HG03025 (cell line): ENCODE data around the gene ITIH2.
"Not testable (repeated sequence)": the region's sequence is repeated elsewhere in the genome, so short reads cannot be mapped to it uniquely, and the experiment has no call there.

ENCODE experiments used
- ATAC-seq: cut with Tn5 transposase; IDR thresholded peaks from one replicate; pipeline ENCODE4 v1.9.1; 2021; ENCODE audit warnings: mild to moderate bottlenecking, moderate library complexity; ENCODE audit not compliant: unreplicated experiment, low FRiP score

The ITIH2 gene

DNA sequence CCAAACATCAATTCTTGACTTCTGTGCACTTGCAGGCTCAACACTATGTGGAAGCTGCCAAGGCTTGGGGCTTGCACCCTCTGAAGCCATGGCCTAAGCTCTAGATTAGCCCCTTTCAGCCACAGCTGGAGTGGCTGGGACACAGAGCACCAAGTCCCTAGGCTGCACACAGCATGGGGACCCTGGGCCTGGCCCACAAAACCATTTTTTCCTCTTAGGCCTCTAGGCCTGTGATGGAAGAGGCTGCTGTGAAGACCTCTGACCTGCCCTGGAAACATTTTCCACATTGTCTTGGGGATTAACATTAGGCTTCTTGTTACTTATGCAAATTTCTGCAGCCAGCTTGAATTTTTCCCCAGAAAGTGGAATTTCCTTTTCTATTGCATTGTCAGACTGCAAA is 10.7 kb upstream of the ITIH2 start:
- ATAC-seq = not testable (repeated sequence)

DNA sequence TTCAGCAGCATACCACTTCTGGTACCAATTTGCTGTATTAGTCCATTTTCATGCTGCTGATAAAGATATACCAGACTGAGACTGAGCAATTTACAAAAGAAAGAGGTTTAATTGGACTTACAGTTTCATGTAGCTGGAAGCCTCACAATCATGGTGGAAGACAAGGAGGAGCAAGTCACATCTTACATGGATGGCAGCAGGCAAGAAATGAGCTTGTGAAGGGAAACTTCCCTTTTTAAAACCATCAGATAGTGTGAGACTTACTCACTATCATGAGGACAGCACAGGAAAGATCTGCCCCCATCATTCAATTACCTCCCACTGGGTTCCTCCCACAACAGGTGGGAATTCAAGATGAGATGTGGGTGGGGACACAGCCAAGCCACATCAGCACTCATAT is 9.9 kb upstream of the ITIH2 start:
- not testable (repeated sequence) for ATAC-seq

DNA sequence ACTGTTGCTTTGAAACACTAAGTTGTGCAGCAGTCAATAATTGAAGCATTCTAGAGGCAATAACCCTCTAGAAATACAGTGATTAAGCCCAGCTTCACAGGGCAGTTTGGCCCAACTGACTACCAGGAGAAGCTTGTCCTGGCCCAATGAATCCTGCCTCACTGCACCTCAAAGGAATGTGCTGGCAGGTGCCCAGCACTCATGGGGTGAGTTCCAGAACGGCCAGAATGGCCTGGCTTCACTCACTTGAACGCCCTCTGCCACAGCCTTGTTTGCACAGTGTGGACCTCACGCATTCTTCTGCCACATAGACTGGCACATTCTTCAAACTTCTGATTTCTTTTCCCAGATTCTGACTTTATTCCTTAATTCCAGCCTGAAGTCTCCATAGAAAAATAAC is 6.6 kb upstream of the ITIH2 start:
- no peak for ATAC-seq

DNA sequence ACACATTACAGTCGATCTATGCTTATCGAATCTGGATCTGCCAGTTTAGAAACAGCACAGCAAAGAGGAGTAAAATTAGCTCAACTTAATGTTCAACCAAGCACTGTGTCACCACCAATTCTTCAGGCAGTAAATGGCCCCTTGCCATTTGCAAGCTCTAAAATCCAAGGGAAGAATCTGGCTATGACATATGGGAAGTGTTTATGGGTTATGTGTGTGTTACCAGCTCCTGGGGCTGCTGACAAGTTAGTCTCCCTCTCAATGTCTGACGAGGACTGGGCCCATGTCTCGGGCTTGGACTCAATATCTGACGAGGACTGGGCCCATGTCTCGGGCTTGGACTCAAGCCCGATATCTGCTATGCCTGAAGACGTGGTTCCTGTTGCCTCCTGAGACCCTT is 5.7 kb upstream of the ITIH2 start:
- ATAC-seq = no peak

DNA sequence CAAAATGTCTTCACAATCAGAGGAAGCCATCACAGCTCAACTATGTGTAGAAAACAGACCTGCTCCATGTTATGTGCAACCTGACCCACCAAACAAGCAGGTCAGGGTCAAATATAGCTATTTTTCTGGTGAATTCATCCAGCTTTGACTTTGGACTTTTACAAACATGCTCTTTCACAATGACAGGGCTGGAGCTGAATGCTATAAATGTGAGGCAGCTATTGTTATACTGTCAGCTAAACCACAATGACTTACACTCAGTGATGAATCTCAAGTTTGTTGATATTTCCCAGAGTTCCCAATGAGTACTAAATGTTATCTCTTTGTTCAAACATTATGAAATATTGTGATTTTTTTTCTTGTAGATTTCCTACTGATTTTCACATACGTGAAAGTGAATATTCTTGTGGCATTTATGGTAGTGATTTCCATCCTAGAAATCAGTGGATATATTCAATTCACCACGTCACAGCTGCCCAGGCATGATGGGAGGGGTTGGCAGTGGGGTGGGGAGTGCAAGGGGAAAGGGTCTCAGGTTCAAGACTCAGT is 2.5 kb upstream of the ITIH2 start:
- no peak for ATAC-seq

DNA sequence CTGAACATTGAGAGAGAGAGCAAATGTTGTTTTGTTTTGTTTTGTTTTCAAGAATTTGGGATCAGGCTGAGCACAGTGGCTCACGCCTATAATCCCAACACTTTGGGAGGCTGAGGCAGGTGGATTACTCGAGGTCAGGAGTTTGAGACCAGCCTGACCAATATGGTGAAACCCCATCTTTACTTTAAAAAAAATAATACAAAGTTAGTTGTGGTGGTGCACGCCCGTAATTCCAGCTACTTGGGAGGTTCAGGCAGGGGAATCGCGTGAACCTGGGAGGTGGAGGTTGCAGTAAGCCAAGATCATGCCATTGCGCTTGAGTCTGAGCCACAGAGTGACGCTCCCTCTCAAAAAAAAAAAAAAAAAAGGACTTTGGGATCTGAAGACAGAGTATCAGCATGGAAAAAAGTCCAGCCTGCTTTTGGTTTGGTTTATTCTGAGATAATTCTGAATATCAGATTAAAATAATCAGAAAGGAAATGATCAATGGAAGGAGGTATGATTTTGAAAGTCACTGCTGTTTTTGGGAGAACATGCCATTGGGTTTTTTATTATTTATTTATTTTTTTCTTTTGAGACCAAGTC is 1.9 kb upstream of the ITIH2 start:
- no peak for ATAC-seq

DNA sequence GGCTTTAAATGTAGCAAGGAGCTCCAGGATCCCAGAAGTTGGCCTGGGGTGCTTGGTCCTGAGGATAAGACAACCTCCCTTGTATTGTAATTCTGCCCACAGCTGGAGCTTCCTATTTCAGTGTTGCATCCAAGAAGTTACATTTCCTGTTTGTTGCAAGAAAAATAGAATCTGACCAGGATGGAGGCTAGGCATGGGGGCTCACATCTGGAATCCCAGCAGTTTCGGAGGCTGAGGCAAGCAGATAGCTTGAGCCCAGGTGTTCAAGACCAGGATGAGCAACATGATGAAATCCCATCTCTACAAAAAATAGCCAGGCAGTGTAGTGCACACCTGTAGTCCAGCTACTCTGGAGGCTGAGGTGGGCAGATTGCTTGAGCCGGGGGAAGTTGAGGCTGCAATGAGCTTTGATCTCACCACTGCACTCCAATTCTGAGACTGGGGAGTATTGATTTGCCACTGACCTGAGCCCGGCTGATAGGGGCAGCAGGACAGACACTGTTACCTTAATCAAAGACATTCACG is 766 bp upstream of the ITIH2 start:
- ATAC-seq = no peak

DNA sequence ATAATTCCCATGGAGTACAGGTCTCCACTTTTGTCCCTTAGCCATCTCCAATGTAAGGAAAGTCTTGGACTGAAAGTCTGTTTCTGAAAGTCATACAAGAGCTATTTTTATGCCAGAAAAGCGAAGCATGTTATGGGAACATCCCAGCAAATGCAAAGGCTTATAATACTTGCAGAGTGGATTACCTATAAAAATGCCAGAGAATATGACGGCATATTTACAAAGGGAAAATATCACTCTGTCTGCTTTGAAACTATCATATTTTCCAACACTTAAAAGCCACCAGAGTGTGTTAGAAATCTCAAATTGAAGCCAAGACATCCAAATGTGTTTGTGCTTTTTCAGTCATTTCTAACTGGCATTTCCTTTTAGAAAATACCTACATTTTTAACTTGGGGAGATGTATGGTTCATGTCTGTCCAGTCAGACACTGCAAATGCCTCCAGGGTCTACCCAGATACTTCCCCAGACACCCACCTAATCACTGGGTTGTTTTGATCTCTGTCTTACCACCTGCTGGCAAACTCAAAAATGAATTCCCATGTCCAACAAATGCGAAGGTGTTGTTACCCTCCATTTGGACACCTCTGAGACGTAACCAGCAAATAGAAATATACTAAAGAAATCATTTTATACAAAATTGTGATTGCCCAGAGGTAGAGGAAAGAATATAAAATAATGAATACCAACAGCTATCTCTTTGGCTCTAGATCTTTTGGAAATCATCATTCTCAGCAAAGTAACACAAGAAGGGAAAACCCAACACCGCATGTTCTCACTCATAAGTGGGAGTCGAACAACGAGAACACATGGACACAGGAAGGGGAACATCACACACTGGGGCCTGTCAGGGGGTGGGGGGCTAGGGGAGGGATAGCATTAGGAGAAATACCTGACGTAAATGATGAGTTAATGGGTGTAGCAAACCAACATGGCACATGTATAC is 1.2 kb downstream of the ITIH2 start:
- ATAC-seq = no peak

DNA sequence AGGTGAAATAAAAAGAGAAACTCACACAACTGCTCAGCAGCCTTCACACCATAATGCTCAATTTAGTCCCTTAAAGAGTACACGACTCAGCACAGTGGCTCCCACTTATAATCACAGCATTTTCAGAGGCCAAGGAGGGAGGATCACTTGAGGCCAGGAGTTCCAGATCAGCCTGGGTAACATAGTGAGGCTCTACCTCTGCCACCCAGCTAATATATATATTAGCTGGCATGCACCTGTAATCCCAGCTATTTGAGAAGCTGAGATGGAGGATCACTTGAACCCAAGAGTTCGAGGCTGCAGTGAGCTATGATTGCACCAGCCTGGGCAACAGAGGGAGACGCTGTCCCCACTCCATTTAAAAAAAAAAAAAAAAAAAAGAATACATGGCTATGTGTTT is 2.2 kb downstream of the ITIH2 start:
- no peak for ATAC-seq

DNA sequence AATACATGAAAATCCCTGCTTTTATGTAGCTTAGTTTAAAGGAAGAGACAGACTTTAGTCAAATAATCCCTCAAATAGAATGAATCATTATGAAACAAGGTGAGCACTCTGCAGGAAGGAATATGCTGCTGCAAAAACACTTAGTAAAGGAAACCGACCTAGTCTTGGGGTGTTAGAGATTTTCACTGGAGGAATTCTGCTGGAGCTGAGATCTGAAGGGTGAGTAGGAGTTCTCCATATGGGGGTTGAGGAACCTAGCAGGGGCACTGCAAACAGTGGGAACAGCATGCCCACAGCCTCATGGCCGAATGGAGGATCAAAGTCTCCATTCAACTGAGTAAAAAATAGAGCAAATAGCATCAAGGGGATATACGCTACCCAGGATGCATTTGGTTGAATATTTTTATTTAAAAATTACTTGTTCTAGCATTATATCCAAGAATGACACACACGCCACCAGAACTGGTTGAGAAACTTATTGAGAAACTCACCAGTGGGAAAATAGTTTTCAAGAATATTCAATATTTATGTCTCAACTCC is 3.5 kb downstream of the ITIH2 start:
- ATAC-seq = no peak

DNA sequence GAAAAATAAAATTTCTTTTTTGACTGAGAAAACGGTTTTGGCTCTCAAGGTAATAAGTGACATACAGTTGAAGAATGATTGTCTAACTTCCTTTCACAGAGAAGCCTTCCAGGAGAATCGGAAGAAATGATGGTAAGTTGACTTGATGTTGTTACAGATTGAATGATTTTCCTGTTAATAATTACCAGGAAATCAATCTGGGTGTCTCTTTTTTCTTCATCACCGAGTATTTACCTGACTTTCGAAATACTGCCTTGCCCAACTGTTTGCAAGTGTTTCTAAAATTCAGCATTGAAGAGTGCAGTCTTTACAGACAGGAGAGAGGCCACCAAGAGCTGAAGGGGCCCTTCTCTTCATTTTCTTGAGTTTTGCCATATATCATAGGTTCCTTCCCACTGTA is 4.0 kb downstream of the ITIH2 start:
- no peak for ATAC-seq

DNA sequence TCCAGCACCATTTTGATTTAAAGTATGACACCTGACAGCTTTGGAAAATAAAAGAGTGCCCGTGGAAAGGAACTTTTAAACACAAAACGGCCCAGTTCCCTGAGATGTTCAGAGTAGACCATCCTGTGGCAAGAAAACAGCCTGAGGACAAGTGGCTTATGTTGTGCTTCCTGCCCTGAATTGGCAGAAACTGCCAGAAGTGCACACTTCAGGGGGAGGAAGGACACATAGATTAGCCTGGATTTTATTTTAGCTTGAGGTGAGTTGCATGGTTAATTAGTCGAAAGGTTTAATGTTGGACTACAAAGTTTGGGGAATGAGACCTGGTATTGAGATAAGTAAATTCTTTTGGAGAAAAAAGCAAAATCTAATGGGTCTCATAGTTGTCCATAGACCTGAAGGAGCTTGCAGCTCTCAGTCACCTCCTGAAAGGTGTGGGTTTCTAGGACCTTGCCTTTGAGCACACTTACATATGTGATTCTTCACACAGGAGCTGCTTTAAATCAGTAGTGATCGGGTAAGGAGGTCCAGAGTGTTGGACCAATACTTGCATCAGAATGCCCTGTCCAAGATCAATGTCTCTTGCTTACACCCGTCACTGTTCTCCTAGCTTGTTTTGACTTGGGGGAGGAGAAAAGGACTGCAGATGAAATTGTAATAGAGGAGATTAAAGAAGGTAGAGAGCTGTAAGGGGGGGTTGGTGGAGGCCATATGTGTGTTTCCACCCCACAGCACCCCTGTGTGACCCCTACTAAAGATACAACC is 4.9 kb downstream of the ITIH2 start:
- no peak for ATAC-seq

DNA sequence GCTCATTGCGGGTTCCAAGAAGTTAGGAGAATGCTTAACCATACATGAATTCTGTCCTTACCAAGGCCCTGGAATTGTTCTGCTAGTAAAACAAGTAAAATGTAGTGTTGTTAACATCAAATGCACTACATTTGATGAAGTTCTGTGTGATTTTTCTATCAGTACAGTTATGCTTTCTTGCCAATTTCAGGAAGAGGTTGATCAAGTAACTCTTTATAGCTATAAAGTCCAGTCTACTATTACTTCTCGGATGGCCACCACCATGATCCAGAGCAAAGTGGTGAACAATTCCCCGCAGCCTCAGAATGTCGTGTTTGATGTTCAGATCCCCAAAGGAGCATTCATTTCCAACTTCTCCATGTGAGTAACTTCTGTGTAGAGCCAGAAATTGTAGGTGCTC is 5.7 kb downstream of the ITIH2 start:
- ATAC-seq = no peak

DNA sequence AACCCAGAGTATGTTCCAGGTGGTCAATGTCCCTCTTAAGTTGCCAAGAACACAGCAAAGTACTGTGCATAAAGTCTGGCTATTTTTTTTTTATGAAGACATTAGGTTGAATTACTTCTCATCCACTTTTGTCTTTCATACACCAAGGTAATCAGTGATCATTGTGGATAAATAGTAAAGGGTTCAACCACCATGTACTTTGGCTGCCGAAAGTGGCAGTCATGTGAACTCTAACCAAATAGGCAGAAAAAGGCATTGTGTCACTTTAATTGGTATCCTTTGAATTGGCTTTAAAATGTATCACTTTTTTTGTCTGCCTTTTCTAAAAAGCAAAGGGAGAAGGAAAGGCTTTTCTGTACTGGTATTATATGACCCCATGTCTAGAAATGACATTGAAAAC is 7.3 kb downstream of the ITIH2 start:
- no peak for ATAC-seq

DNA sequence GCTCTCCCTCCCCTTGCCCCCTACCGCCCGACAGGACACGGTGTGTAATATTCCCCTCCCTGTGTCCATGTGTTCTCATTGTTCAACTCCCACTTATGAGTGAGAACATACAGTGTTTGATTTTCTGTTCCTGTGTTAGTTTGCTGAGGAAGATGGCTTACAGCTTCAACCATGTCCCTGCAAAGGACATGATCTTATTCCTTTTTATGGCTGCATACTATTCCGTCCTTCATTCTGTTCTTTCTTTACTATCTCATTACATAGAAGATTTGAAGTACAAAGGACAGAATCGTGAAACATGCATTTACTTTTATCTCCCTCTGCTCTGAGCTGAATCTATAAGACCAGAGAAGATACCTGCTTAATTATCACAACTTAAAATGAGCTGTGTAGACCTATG is 8.0 kb downstream of the ITIH2 start:
- not testable (repeated sequence) for ATAC-seq

DNA sequence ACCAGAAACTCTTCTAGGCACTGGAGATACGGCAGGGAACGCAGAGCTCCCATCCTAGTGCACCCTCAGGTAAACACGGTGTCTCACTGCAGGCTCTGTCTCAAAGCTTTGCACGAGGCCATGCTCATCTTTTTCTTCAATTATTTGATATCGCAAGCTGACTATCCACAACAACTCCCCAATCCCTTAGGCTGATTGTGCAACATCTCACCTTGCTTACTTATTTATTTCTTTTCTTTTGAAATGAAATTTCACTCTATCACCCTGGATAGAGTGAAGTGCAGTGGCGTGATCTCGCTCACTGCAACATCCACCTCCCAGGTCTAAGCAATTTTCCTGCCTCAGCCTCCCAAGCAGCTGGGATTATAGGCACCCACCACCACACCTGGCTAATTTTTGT is 12.4 kb downstream of the ITIH2 start:
- no peak for ATAC-seq

DNA sequence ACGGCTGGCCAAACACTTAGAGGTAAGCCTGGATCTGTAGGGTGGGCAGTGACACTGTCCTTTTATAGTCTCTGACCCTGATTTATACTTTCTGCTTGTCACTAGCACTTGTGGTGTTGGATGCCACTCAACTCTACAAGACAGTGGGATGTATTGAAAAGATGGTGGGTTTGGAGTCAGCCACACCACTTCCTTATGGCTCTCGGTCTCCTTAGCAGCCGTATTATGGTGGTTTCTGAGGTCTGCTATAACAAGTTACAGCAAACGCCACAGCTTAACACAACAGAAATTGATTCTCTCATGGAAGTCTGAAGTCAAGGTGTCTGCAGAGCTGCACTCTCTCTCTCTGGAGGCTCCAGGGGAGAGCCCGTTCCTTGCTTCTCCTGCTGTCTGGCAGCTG is 14.7 kb downstream of the ITIH2 start:
- no peak for ATAC-seq

DNA sequence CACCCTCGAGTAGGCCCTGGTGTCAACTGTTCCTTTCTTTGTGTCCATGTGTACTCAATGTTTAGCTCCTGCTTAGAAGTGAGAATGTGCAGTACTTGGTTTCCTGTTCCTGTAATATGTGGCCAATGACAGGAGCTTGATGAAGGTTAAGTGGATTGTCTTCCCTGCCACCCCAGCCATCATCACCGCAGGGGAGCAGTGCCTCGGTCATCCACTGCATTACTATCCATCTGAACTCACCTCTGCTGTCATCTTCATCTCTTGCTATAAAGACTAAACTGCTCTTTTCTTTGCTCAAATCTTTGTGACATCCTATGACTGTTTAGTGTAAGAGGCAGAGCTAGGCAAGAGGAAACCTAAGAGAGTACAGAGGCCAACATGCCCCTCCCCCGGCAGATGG is 15.6 kb downstream of the ITIH2 start:
- no peak for ATAC-seq

DNA sequence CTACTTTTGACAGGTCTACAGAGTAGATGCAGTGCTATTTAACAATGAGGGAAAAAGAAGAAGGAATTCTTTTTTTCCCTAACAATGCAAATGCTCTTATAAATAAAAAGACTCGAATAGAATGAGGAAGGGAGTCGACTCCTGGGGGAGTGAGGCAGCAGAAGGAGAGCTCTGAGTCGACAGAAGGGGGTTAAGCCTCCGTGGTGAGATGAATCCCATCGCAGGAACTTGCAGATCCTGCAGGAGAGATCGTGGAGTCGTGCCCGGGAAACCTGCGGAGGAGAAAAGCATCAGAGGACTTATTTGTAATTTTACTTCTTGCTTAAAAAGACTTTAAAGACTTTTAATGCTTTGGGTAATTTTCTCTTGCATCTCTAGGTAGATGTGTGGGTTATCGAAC is 17.4 kb downstream of the ITIH2 start:
- no peak for ATAC-seq

DNA sequence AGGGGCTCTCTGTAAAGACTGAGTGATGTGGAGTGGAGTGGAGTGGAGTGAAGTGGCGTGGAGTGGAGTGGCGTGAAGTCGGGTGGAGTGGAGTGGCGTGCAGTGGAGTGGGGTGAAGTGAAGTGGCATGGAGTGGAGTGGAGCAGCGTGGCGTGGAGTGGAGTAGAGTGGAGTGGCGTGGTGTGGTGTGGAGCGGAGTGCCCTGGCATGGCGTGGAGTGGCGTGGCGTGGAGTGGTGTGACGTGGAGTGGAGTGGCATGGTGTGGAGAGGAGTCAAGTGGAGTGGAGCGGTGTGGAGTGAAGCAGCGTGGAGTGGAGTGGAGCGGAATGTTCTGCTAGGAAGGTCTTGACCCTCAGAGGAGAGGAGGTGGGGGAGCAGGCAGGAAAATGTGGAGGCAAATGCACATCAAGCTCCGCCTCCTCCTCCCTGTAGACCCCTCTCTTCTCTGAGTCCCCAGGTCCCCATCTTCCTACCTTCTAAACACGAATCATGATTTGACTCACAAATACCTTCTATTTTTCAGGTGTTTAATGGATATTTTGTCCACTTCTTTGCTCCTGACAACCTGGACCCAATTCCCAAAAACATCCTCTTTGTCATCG is 19.9 kb downstream of the ITIH2 start:
- ATAC-seq = no peak
